Stimulated activated naive CD4-positive, alpha-beta T cell (primary cell): ENCODE data around the gene ING4.

Source experiments
- DNase-seq, 6 experiments: peaks; one replicate each; lab custom pipeline; 2025; lab: John Stamatoyannopoulos, UW

Gene ING4

GRCh38 chr12:6607751-6608591 lies 54.9 kb downstream of the ING4 start:
- peak; percentile 33 to 85 (median 56) for DNase-seq

GRCh38 chr12:6606331-6607131 lies 56.4 kb downstream of the ING4 start:
- DNase-seq = peak; percentile 59 to 77 (median 69)

- peak in 5 of 6 experiments; percentile 59 to 77 (median 66) for DNase-seq
These were observed 57.2 kb downstream of the ING4 start for GRCh38 chr12:6605421-6606330.

- no peak for DNase-seq
These were observed 58.5 kb downstream of the ING4 start for GRCh38 chr12:6604259-6605029.

- peak in 5 of 6 experiments; percentile 6 to 53 (median 43) for DNase-seq
These were observed 59.8 kb downstream of the ING4 start for GRCh38 chr12:6603095-6603567.

- DNase-seq = no peak
These were observed 60.4 kb downstream of the ING4 start for GRCh38 chr12:6602526-6602925.
